HepG2 (cell line): ENCODE measurements around the gene MCF2L. TPM values are rescaled to one million over a fixed set of nuclear protein-coding genes. Genes with fewer than 3 reads are reported as not detected.
A peak's percentile ranks its signal among the peaks of the same experiment; 100 is the strongest.

ENCODE experiments used
- AGO2 ChIP-seq: fragments of 200-400 bp; formaldehyde crosslinking; optimal IDR thresholded peaks from 2 replicates; pipeline ENCODE3; 2017; ENCODE audit warnings: mild to moderate bottlenecking, low read depth, low read length, moderate library complexity
- HOXA3 ChIP-seq: sonication (generic); formaldehyde crosslinking; IDR thresholded peaks from 2 replicates; pipeline ENCODE4 v1.5.0; 2020; ENCODE audit warnings: missing genetic modification reagents
- HOXA7 ChIP-seq: sonication (generic); formaldehyde crosslinking; IDR thresholded peaks from 2 replicates; pipeline ENCODE4 v1.8.1; 2022; ENCODE audit warnings: mild to moderate bottlenecking, missing genetic modification reagents, moderate library complexity
- KAT7 ChIP-seq: IDR thresholded peaks from 2 replicates; pipeline ENCODE4 v1.6.1; 2018; ENCODE audit warnings: borderline replicate concordance, missing compliant biosample characterization
- MAX ChIP-seq: IDR thresholded peaks from 2 replicates; pipeline ENCODE4 v1.6.1; 2012; ENCODE audit warnings: inconsistent platforms
- MEIS1 ChIP-seq: sonication (generic); formaldehyde crosslinking; IDR thresholded peaks from 2 replicates; pipeline ENCODE4 v1.9.0; 2021; ENCODE audit warnings: mild to moderate bottlenecking, missing genetic modification reagents, moderate library complexity, borderline replicate concordance
- MLLT10 ChIP-seq: sonication (generic); formaldehyde crosslinking; IDR thresholded peaks from 2 replicates; pipeline ENCODE4 v1.4.0; 2020; ENCODE audit warnings: missing genetic modification reagents
- POLR2A ChIP-seq, 2 experiments: IDR thresholded peaks; 2 replicates each; pipeline ENCODE4 v1.6.1; 2011; ENCODE audit warnings: low read depth in 2 of 2, low read length in 2 of 2, mild to moderate bottlenecking in 1 of 2, moderate library complexity in 1 of 2; ENCODE audit not compliant: insufficient read depth in 1 of 2
- PRDM10 ChIP-seq: sonication (generic); formaldehyde crosslinking; IDR thresholded peaks from 2 replicates; pipeline ENCODE4 v1.4.0; 2020; ENCODE audit warnings: low read depth, missing genetic modification reagents
- RARA ChIP-seq: IDR thresholded peaks from 2 replicates; pipeline ENCODE4 v1.6.1; 2016; ENCODE audit warnings: missing genetic modification reagents, missing compliant biosample characterization
- RBFOX2 ChIP-seq: fragments of 200-400 bp; formaldehyde crosslinking; IDR thresholded peaks from 2 replicates; pipeline ENCODE4 v1.6.1; 2017; ENCODE audit warnings: low read depth, mild to moderate bottlenecking, low read length
- REL ChIP-seq: sonication (generic); formaldehyde crosslinking; conservative IDR thresholded peaks from 2 replicates; pipeline ENCODE4 v1.8.0; 2022; ENCODE audit warnings: mild to moderate bottlenecking, missing genetic modification reagents, moderate library complexity
- RFX1 ChIP-seq: fragments of 450-650 bp; IDR thresholded peaks from 2 replicates; pipeline ENCODE4 v1.6.1; 2017
- SRY ChIP-seq: sonication (generic); formaldehyde crosslinking; IDR thresholded peaks from 2 replicates; pipeline ENCODE4 v1.8.0; 2022; ENCODE audit warnings: mild to moderate bottlenecking, missing genetic modification reagents
- THYN1 ChIP-seq: sonication (generic); formaldehyde crosslinking; IDR thresholded peaks from 2 replicates; pipeline ENCODE4 v1.8.1; 2023; ENCODE audit warnings: low read depth, mild to moderate bottlenecking, moderate library complexity, missing genetic modification reagents, borderline replicate concordance
- ZBTB7B ChIP-seq: sonication (generic); formaldehyde crosslinking; IDR thresholded peaks from 2 replicates; pipeline ENCODE4 v1.4.0; 2020; ENCODE audit warnings: missing genetic modification reagents
- ZEB1 ChIP-seq: IDR thresholded peaks from 2 replicates; pipeline ENCODE4 v1.6.1; 2012; ENCODE audit warnings: mild to moderate bottlenecking, low read depth, inconsistent platforms; ENCODE audit not compliant: insufficient replicate concordance
- ZNF446 ChIP-seq: sonication (generic); formaldehyde crosslinking; IDR thresholded peaks from 2 replicates; pipeline ENCODE4 v1.5.0; 2020; ENCODE audit warnings: mild to moderate bottlenecking, missing genetic modification reagents
- ZNF576 ChIP-seq: sonication (generic); formaldehyde crosslinking; IDR thresholded peaks from 2 replicates; pipeline ENCODE4 v1.4.0; 2020; ENCODE audit warnings: mild to moderate bottlenecking, missing genetic modification reagents
- ZNF766 ChIP-seq: sonication (generic); formaldehyde crosslinking; IDR thresholded peaks from 2 replicates; pipeline ENCODE4 v1.5.0; 2020; ENCODE audit warnings: missing genetic modification reagents, borderline replicate concordance
- ZNF782 ChIP-seq: sonication (generic); formaldehyde crosslinking; IDR thresholded peaks from 2 replicates; pipeline ENCODE4 v1.4.0; 2020; ENCODE audit warnings: missing genetic modification reagents, mild to moderate bottlenecking, borderline replicate concordance
- ZNF790 ChIP-seq: sonication (generic); formaldehyde crosslinking; IDR thresholded peaks from 2 replicates; pipeline ENCODE4 v1.8.0; 2022; ENCODE audit warnings: missing genetic modification reagents, mild to moderate bottlenecking, borderline replicate concordance
- ZSCAN5A ChIP-seq: sonication (generic); formaldehyde crosslinking; IDR thresholded peaks from 2 replicates; pipeline ENCODE4 v1.8.0; 2022; ENCODE audit warnings: mild to moderate bottlenecking, missing genetic modification reagents, borderline replicate concordance
- polyA plus RNA-seq, 8 experiments: library from polyadenylated mRNA; depleted of rRNA in 3 of 8; stranded (reverse) in 7 of 8; unstranded in 1 of 8; fragments of >200 nt; fragmentation: Illumina TruSeq in 4 of 8; extraction: Trizol in 4 of 8; gene quantifications; 2 replicates each; pipeline versions ENCODE4 v1.2.1 to v1.2.3, GENCODE V29; 2011 to 2016; ENCODE audit warnings: low read depth in 4 of 8, missing spikeins in 1 of 8, mixed read lengths in 1 of 8; ENCODE audit not compliant: insufficient read depth in 1 of 8
- total RNA-seq, 5 experiments: library from RNA; depleted of rRNA; stranded (reverse); fragments of >200 nt; fragmentation: Illumina TruSeq; extraction: Trizol; gene quantifications; 2 replicates each; pipeline ENCODE4 v1.2.3, GENCODE V29; 2016; ENCODE audit warnings: low read depth in 1 of 5

MCF2L gene
- total and polyA plus RNA-seq, 2 of the 13 experiments (the other 11 are each of a cell fraction or from before 2014, with no cell fraction given), result 19.4 to 28.4 TPM

DNA sequence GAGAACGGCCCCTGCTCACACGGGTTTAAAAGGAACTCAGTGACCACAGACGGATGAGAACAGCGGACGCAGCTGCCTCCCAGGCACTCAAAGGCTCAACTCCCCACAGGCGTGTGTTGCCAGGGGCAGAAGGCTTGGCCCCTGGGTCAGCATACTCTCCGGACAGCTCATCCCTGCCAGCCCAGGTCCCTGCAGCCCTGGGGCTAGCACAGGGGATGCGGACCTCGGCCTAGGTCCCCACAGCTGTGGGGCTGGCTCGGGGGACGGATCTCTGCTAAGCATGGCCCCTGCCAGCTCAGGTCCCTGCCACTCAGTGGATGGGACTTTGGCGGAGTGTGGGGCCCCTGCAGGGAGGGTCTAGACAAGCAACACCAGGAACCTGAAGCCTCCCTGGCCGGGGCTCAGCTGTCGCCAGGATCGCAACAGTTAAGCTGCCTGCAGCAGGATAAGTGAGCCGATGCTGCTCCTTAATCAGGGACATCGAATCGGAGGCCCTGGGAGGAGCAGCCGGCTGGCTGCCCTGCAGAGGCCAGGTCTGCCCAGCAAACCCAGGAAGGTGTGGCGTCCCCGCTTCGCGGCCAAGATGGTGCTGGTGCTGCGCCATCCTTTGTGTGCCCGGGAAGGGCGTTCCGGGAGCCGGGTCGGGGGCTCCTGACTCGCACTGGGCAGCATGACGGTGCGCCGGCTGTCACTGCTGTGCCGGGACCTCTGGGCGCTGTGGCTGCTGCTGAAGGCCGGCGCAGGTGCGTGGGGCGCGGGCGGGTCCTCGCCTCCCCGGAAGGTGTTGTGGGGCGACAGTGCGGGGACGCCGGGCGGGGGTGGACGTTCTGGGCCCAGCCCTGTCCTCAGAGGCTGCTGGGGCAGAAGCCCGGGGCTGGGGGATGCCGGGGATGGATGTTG is 32.5 kb downstream of the MCF2L start (continued):
- no peak for TF ChIP-seq ZNF576
- no peak for TF ChIP-seq HOXA7
- no peak for TF ChIP-seq PRDM10 (CRISPR knock-in tag)
- 0 out of 2 replicates have a peak, but pooled peaks have one; percentile 43 for TF ChIP-seq SRY (CRISPR knock-in tag)
- no peak for TF ChIP-seq ZBTB7B
- TF ChIP-seq KAT7, result no peak
- peak; percentile 59 for TF ChIP-seq AGO2
- peak; percentile 42; the same call in 1 of the 2 replicates for TF ChIP-seq RBFOX2
- no peak for TF ChIP-seq THYN1 (CRISPR knock-in tag)
- TF ChIP-seq ZNF782 (CRISPR knock-in tag), result no peak
- TF ChIP-seq ZNF446, result no peak
- peak; percentile 52; the same call in 1 of the 2 replicates for TF ChIP-seq MAX
- TF ChIP-seq REL (CRISPR knock-in tag), result no peak
- 0 out of 2 replicates have a peak, but pooled peaks have one; percentile 42 for TF ChIP-seq HOXA3 (CRISPR knock-in tag)
- no peak for TF ChIP-seq ZEB1
- no peak for TF ChIP-seq RFX1
- TF ChIP-seq RARA (CRISPR knock-in tag), result 0 out of 2 replicates have a peak, but pooled peaks have one; percentile 11
- no peak for TF ChIP-seq MEIS1 (CRISPR knock-in tag)
- no peak for TF ChIP-seq MLLT10
- no peak for TF ChIP-seq ZNF766 (CRISPR knock-in tag)
- no peak for TF ChIP-seq ZNF790 (CRISPR knock-in tag)
- no peak for TF ChIP-seq POLR2A (IDR thresholded peaks at IDR 0.05; ENCODE audit: insufficient read depth in 1 of 2, low read depth in 2 of 2, low read length in 2 of 2)
- no peak for TF ChIP-seq ZSCAN5A (CRISPR knock-in tag)
